Small intestine (tissue), 7 donors: ENCODE data around the gene ARMH4. TPM values are rescaled to one million over a fixed set of nuclear protein-coding genes. Genes with fewer than 3 reads are reported as not detected.
A peak's percentile ranks its signal among the peaks of the same experiment; 100 is the strongest.

Experiments
- DNase-seq, 2 donors: peaks; one replicate each; pipeline versions ENCODE4 v3.0.0 to v3.0.0-alpha.2; 2013
- FAIRE-seq: peaks from 2 replicates; lab custom pipeline; 2012; peaks lifted over from hg19 to GRCh38; lab: Jason Lieb, UNC
- H3K27ac ChIP-seq, 3 donors: one replicate each; pipeline ENCODE4 v1.5.1; 2013; ENCODE audit warnings: low read length in 2 of 3, mild to moderate bottlenecking in 2 of 3, control low read depth in 1 of 3, inconsistent platforms in 1 of 3, low read depth in 1 of 3, moderate library complexity in 1 of 3
- H3K27me3 ChIP-seq, 3 donors: one replicate each; pipeline ENCODE4 v1.6.1; 2013; ENCODE audit warnings: low read length in 3 of 3, inconsistent platforms in 1 of 3; ENCODE audit not compliant: control insufficient read depth in 3 of 3, insufficient read depth in 3 of 3
- H3K36me3 ChIP-seq, 3 donors: one replicate each; pipeline ENCODE4 v1.6.1; 2013; ENCODE audit warnings: low read length in 3 of 3, inconsistent platforms in 1 of 3, low read depth in 1 of 3, mild to moderate bottlenecking in 1 of 3, moderate library complexity in 1 of 3; ENCODE audit not compliant: control insufficient read depth in 3 of 3, insufficient read depth in 2 of 3
- H3K4me1 ChIP-seq, 3 donors: one replicate each; pipeline ENCODE4 v1.6.1; 2013; ENCODE audit warnings: low read length in 2 of 3, inconsistent platforms in 1 of 3, low read depth in 1 of 3, mild to moderate bottlenecking in 1 of 3, moderate library complexity in 1 of 3; ENCODE audit not compliant: control insufficient read depth in 3 of 3, insufficient read depth in 2 of 3
- H3K4me3 ChIP-seq, 3 donors: one replicate each; pipeline ENCODE4 v1.5.1; 2013; ENCODE audit warnings: low read length in 3 of 3, control low read depth in 1 of 3, inconsistent platforms in 1 of 3, low read depth in 1 of 3, mild to moderate bottlenecking in 1 of 3, moderate library complexity in 1 of 3
- H3K9me3 ChIP-seq, 2 donors: one replicate each; pipeline ENCODE4 v1.6.1; 2013; ENCODE audit warnings: low read depth in 1 of 2, low read length in 1 of 2; ENCODE audit not compliant: control insufficient read depth in 2 of 2, insufficient read depth in 1 of 2
- WGBS, 3 donors: extraction: QIAGEN DNeasy Blood & Tissue Kit; methylation state at CpG; one replicate each; pipeline ENCODE4 v1.1.7; 2013; 5-methylcytosine and 5-hydroxymethylcytosine counted together
- polyA plus RNA-seq, 4 donors: library from polyadenylated mRNA; stranded (reverse) in 3 of 4; unstranded in 1 of 4; fragments of 200-250 nt in 3 of 4; fragments of 120-200 nt in 1 of 4; gene quantifications; one replicate each; pipeline versions ENCODE4 v1.2.1 to v1.2.3, GENCODE V29; 2013
- donor health status: healthy with polysubstance abuse.
- donor health status: control.
- donor health status: control.
- donor health status: Bipolar disorder and iron deficiency.
- donor health status: healthy.

The ARMH4 gene
- polyA plus RNA-seq, 4 donors = 0.81 to 1.9 TPM; not detected in 2

DNA sequence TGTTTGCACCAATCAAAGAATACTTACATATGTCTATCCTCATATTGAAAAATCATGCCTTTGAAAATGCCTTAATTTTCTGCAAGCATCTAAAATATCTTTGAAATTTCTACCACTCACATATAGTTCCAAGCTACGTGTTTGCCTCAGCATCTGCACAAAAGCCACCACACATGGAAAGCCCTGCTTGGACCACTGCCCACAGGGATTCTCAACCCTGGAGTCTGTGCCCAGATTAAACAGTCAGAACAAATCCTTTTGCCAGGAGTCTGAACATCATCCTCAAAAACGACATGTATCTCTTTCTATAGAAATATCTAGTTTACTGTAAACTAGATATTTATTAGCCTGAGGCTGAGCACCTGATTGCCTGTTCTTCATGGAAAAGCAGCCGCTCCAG is 32.6 kb downstream of the ARMH4 start:
- Histone ChIP-seq H3K27ac (no peak overlapping the region), H3K36me3 (no peaks in the 10 kb centered on the region), H3K9me3 (no peaks in the 10 kb centered on the region), H3K4me1 (no peaks in the 10 kb centered on the region), H3K27me3 (peaks cover 0 to 2% (median 0%) of the 10 kb centered on the region in 3 donors), H3K4me3 (no peak overlapping the region)
- WGBS, 3 donors = 15 to 54% (median 31%) methylated on average over 3 of the region's 3 CpGs
- DNase-seq (peak in 1 of 2 donors; percentile 2), FAIRE-seq (no peak)

GRCh38 chr14:58118097-58118815 is 33.8 kb downstream of the ARMH4 start:
- H3K9me3 ChIP-seq = no peaks in the 10 kb centered on the region
- DNase-seq = no peak
- H3K27me3 ChIP-seq = no peaks in the 10 kb centered on the region
- H3K4me1 ChIP-seq = no peaks in the 10 kb centered on the region
- H3K36me3 ChIP-seq = no peaks in the 10 kb centered on the region
- no peak for FAIRE-seq
- no peak overlapping the region for H3K4me3 ChIP-seq
- H3K27ac ChIP-seq = no peak overlapping the region
- WGBS, 3 donors = 70 to 80% (median 76%) methylated on average over 5 of the region's 5 CpGs

DNA sequence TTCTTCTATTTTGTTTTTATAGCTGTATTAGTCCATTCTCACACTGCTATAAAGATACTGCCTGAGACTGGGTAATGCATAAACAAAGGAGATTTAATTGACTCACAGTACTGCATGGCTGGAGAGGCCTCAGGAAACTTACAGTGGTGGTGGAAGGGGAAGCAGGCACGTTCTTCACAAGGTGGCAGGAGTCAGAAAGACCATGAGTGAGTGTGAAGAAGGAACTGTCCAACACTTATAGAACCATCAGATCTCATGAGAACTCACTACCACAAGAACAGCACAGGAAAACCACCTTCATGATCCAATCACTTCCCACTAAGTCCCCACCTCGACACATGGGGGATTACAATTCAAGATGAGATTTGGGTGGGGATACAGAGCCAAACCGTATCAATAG is 42.3 kb downstream of the ARMH4 start:
- Histone ChIP-seq H3K27ac (no peak overlapping the region), H3K36me3 (no peaks in the 10 kb centered on the region), H3K4me1 (no peaks in the 10 kb centered on the region), H3K4me3 (no peak overlapping the region), H3K9me3 (no peaks in the 10 kb centered on the region), H3K27me3 (no peaks in the 10 kb centered on the region)
- DNase-seq = no peak
- WGBS, 3 donors = 55 to 59% (median 56%) methylated on average over 3 of the region's 3 CpGs
- FAIRE-seq = no peak

DNA sequence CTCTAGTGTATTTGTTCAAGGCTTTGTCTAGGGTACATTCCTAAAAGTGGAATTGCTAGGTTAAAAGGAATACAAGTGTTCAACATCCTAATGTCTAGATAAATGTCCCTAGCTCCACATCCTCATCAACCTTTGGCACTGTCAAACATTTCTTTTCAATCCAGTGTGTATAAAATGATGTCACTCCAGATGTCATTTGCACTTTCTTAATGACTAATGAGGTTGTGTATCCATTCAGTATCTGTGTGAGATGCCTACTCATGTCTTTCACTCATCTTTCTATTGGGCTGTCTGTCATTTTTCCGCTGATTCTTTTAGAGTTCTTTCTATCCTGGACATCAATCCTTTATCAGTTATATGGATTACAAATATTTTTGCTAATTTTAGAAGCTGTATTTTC is 43.3 kb downstream of the ARMH4 start:
- no peaks in the 10 kb centered on the region for H3K36me3 ChIP-seq
- H3K27me3 ChIP-seq = no peaks in the 10 kb centered on the region
- 84 to 93% (median 91%) methylated on average over 1 of the region's 1 CpG for WGBS, 3 donors
- H3K4me1 ChIP-seq = no peaks in the 10 kb centered on the region
- H3K9me3 ChIP-seq = no peaks in the 10 kb centered on the region
- FAIRE-seq = no peak
- no peak for DNase-seq
- no peak overlapping the region for H3K4me3 ChIP-seq
- H3K27ac ChIP-seq = no peak overlapping the region

DNA sequence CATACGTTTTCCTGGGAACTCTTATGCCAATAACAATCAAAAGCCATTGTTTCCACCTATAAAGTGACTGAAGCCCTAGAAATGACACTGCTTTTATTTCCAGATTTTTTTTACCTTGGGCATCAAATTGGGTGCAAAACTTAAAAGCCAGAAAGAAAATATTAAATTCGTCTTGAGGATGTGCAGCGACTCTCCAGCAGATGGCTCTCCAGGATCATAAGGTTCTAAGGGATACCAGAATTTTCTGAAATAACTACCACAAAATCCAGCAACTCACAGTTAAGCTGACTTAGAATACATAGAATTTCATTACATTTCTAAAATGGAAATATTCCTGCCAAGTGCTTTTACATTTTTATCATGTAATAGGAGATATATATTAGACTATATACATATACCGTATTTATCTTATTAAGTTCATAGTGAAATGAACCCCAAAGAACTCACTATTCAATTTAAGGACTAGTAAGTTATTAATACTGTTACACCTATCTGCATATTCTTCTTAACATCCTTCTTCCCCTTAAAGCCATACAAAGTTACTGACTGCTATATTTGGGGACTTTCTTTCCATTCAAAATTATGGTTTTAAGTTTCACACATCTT is 44.0 kb downstream of the ARMH4 start:
- Histone ChIP-seq H3K36me3 (no peaks in the 10 kb centered on the region), H3K4me1 (no peaks in the 10 kb centered on the region), H3K9me3 (no peaks in the 10 kb centered on the region), H3K27ac (no peak overlapping the region), H3K4me3 (no peak overlapping the region), H3K27me3 (no peaks in the 10 kb centered on the region)
- DNase-seq (peak; percentile 32 to 57), FAIRE-seq (peak; percentile 62)
- WGBS, 3 donors = 18 to 26% (median 20%) methylated on average over 4 of the region's 4 CpGs

- Histone ChIP-seq H3K27me3 (no peaks in the 10 kb centered on the region), H3K4me1 (no peaks in the 10 kb centered on the region), H3K27ac (no peak overlapping the region), H3K4me3 (no peak overlapping the region), H3K36me3 (no peaks in the 10 kb centered on the region), H3K9me3 (no peaks in the 10 kb centered on the region)
- DNase-seq (no peak), FAIRE-seq (no peak)
- WGBS, 3 donors = 14 to 37% (median 17%) methylated on average over 1 of the region's 1 CpG
Measured at GRCh38 chr14:58107041-58107440, 45.0 kb downstream of the ARMH4 start.

- Histone ChIP-seq H3K27ac (no peak overlapping the region), H3K36me3 (no peaks in the 10 kb centered on the region), H3K4me3 (no peak overlapping the region), H3K4me1 (no peaks in the 10 kb centered on the region), H3K9me3 (no peaks in the 10 kb centered on the region), H3K27me3 (no peaks in the 10 kb centered on the region)
- DNase-seq (no peak), FAIRE-seq (no peak)
- 11 to 26% (median 20%) methylated on average over 4 of the region's 4 CpGs for WGBS, 3 donors
Measured at GRCh38 chr14:58106446-58106845, 45.6 kb downstream of the ARMH4 start.

GRCh38 chr14:58104808-58105207 is 47.2 kb downstream of the ARMH4 start:
- DNase-seq (no peak), FAIRE-seq (no peak)
- H3K27me3 ChIP-seq = no peaks in the 10 kb centered on the region
- 33 to 36% (median 33%) methylated on average over 2 of the region's 2 CpGs for WGBS, 3 donors
- H3K9me3 ChIP-seq = no peaks in the 10 kb centered on the region
- H3K36me3 ChIP-seq = no peaks in the 10 kb centered on the region
- no peak overlapping the region for H3K27ac ChIP-seq
- no peak overlapping the region for H3K4me3 ChIP-seq
- no peaks in the 10 kb centered on the region for H3K4me1 ChIP-seq
